Neural cell (in vitro differentiated cells): ENCODE measurements around the gene STARD9.

Source experiments
- CTCF ChIP-seq: fragments of 450-650 bp; IDR thresholded peaks from 2 replicates; pipeline ENCODE4 v1.5.1; 2014; ENCODE audit warnings: antibody characterized with exemption, mild to moderate bottlenecking, moderate library complexity; ENCODE audit not compliant: poor library complexity, severe bottlenecking
- EP300 ChIP-seq: fragments of 450-650 bp; conservative IDR thresholded peaks from 2 replicates; pipeline ENCODE4 v1.6.1; 2014; ENCODE audit warnings: antibody characterized with exemption, mild to moderate bottlenecking, moderate library complexity; ENCODE audit not compliant: poor library complexity, severe bottlenecking
- MXI1 ChIP-seq: fragments of 450-650 bp; conservative IDR thresholded peaks from 2 replicates; pipeline ENCODE4 v1.6.1; 2014; ENCODE audit warnings: antibody characterized with exemption, mild to moderate bottlenecking; ENCODE audit not compliant: poor library complexity, severe bottlenecking
- POLR2AphosphoS5 ChIP-seq: IDR thresholded peaks from 2 replicates; pipeline ENCODE4 v1.6.1; 2012
- RAD21 ChIP-seq: fragments of 450-650 bp; conservative IDR thresholded peaks from 2 replicates; pipeline ENCODE4 v1.6.1; 2014; ENCODE audit warnings: antibody characterized with exemption, mild to moderate bottlenecking, moderate library complexity
- SMC3 ChIP-seq: fragments of 450-650 bp; conservative IDR thresholded peaks from 2 replicates; pipeline ENCODE4 v1.6.1; 2014; ENCODE audit warnings: antibody characterized with exemption, mild to moderate bottlenecking, moderate library complexity; ENCODE audit not compliant: poor library complexity
- TAF1 ChIP-seq: IDR thresholded peaks from 2 replicates; pipeline ENCODE4 v1.6.1; 2012; ENCODE audit warnings: low read depth

- no peak for TF ChIP-seq RAD21
- no peak for TF ChIP-seq CTCF
- no peak for TF ChIP-seq EP300
- no peak for TF ChIP-seq MXI1
- TF ChIP-seq TAF1 = no peak
- no peak for TF ChIP-seq POLR2AphosphoS5
- no peak for TF ChIP-seq SMC3
Observed at GRCh38 chr15:42729409-42729808, 154.0 kb downstream of the STARD9 start.
